Measurements from ENCODE around the gene BTBD9.

BTBD9 gene

GRCh38 chr6:38169977-38170526 is 469.7 kb downstream of the BTBD9 start:
- DNase-seq = peak; percentile 98

GRCh38 chr6:38169221-38169976 is 470.3 kb downstream of the BTBD9 start:
- no peak for DNase-seq

DNA sequence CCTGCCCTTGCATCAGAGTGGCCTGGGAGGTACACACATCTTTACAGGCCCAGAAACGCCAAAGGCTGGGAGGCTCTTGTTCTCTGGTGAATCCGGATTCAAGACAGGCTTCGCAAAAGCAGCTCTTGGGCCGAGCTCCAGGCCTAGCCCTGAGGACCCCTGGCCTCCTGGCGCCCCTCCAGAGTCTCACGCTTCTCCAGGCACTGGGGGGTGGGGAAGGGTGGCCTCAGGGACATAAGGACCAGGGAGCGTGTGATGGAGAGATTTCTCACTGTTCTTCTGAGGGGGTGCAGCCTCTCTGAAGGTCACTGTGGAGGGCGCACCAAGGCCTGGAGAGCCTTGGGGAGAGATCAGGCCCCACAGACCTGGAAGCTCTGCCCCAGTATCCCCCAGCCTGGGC is 471.0 kb downstream of the BTBD9 start:
- no peak for DNase-seq

DNA sequence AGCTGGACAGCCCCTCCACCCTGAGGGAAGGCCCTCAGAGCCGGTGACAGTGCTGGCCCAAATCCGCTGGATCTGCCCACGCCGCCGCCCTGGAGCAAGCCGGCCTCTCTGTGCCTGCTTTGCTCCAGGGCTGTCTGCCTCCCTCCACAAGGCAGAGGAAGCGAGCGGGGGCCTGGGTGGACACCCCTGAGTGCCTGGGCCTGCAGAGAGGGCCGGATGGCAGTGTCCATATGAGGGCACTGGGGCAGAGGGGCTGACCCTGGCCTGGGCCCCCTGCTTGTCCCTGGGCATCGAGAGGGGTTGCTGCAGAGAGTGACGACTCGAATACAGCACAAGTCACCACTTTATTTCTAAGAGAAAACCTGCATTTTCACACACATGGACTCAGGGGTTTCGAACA is 471.6 kb downstream of the BTBD9 start:
- no peak for DNase-seq

- no peak for DNase-seq
Observed at GRCh38 chr6:38167598-38167997, 472.1 kb downstream of the BTBD9 start.

DNA sequence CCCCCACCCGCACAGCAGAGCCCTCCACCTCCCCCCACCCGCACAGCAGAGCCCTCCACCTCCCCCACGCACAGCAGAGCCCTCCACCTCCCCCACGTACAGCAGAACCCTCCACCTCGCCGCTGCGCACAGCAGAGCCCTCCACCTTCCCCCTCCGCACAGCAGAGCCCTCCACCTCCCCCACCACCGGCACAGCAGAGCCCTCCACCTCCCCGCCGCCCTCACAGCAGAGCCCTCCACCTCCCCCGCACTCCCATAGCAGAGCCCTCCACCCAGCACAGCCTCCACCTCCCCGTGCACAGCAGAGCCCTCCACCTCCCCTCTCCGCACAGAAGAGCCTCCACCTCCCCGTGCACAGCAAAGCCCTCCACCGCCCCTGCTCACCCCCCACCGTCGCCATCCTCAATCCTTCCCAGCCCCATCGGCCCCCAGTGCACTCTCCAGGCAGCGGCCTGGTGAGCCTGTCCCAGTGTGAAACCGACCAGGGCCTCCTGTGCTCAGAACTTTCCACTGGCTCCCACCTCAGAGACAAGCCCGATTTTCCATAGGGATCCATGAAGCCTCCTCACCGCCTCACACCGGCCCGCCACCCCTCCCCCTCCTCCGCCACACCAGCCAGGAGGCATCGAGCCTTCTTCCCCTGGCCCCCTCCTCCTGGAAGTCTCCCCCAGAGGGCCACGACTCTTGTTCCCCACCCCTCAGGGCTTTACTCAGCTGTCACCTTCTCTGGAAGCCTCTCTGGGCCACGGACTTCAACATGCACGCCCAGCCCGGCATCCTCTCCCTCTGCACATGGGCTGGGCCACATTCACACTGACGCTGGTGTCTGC is 473.1 kb downstream of the BTBD9 start:
- no peak for DNase-seq

DNA sequence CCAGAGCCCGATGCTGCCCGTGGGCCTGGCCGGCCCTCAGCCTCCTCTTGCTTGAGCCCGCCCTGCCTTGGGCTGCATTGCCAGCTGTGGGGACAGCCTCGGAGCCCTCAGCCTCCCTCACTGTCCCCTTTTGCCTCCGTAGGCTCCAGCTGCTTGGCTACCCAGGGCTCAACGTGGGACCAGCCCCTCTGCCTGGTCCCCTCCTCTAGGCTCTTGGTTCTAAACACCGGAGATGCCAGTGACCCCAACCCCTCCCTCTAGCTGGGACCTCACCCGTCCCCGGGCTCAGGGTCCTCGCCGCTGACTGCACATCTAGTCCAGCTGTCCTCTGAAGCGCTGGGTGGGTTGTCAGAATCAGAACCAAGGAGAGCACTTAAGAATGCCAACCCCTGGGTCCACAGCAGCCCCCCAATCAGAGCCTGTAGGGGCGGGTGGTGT is 475.0 kb downstream of the BTBD9 start:
- DNase-seq = no peak

- no peak for DNase-seq
Observed at GRCh38 chr6:38164131-38164481, 475.6 kb downstream of the BTBD9 start.

- no peak for DNase-seq
Observed at GRCh38 chr6:38163186-38164130, 476.3 kb downstream of the BTBD9 start.

DNA sequence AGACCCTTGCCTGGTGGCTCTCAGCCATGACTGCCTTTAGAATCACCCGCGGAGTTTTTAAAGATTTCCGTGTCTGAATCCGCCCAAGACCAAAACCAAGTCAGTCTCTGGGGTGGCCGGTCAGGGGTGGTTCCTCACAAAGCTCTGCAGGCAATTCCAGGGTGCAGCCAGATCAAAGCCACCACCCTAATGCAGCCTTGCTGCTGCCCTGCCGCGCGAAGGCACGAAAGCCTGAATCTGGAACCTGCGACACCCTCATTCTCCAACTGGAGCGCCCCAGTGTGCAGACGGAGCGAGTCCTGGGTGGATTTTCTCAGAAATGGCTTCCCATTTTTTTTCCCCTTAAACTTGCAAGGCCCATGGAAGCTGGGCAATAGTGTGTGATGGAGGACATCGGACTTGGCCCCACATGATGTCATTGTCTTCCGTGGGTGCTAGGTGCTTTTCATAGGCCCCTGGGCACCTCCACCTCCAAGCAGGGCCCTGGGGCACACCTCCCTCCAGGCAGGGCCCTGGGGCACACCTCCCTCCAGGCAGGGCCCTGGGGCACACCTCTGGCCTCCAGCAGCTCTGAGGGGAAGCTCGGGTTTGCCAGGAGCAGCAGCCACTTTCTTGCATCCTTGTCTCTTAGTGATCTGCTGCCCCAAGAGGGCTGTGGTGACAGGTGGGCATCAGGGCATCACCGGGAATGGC is 477.1 kb downstream of the BTBD9 start:
- DNase-seq = no peak

- no peak for DNase-seq
Observed at GRCh38 chr6:38161754-38162492, 477.8 kb downstream of the BTBD9 start.

GRCh38 chr6:38161331-38161730 is 478.4 kb downstream of the BTBD9 start:
- DNase-seq = no peak

DNA sequence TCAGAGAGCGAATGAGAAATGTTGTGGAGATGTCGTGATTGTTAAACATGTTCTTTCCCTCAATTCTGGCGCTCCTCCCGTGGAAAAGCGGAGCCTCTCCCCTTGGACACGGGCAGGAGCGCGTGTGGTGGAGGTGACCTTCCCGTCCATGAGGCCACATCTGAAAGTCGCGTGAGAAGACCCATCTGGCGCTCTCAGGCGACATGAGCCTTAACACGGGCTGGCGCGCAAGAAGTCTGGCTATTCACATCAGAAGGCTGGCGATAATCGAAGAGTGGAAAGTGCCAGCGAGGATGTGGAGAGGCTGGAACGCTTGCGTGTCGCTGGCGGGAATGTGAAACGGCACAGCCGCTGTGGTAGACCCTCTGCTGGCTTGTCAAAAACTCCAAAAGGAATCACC is 478.9 kb downstream of the BTBD9 start:
- DNase-seq = no peak

DNA sequence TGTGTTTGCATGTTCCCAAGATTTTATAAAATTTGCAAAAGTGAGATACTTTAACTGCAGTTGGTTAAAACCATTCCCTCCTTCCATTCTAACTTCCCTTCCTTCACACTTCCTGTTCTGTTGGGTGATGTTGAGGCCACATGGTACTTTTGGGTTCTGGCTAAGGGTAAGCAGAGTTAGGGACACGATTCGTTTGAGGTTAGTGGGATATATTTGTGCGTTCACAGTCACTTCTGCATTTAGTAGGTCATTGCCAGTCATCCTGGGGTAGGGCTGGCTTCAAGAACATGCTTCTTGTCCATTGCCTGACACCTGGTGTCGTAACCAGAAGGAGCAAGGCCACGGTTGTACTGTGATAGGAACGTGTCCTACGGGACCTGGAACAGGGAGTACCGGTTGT is 480.1 kb downstream of the BTBD9 start:
- no peak for DNase-seq

GRCh38 chr6:38158762-38159350 is 480.9 kb downstream of the BTBD9 start:
- DNase-seq = no peak

DNA sequence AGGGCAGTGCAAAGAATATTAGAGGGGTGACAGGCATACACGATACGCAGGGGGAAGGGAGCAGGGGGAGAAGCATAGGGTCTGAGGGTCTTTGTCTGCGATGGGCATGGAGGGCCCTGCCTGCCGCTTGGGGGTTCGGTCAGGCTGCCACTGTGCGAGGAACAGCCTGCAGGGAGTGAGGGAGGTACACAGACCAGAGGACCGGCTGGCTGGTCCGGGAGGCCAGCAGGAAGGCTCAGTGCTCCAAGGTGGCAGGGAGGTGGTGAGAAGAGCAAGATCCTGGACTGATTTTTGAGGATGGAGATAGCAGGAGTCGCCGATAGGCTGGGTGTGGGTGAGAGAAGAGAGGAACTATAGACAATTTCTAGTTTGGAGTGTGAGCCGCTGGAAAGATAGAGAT is 481.8 kb downstream of the BTBD9 start:
- DNase-seq = no peak

DNA sequence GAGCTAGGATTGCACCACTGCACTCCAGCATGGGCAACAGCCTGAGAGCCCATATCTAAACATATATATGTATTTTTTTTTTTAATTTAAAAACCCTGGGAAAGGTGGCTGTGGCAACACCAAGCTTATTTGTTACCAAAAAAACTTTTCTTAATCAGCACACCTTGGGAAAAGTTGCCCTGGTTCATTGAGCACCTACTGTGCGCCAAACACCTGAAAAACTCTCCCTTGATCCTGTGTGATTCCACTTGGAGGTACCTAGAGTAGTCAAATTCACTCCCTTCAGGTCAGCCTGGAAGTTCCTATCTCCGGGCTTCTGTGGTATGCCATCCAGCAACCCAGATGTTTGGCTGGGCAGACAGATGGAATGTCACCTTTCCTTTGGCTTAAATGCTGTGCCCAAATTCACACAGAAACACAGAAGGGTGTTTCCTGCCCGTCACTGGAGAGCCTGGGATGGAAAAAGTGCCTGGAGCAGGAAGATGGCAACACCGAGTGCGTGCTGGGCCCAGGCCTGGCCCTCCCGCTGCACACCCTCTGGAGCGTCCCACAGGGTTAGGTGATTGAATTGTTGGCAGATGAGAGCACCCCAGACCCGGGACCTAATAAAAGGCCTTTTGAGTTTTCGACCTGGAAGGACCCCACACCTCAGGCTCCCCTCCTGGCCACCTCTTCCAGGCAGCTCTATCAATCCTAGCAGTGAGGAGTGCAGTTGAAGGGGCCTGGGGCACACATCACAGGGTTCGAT is 482.7 kb downstream of the BTBD9 start:
- DNase-seq = no peak

DNA sequence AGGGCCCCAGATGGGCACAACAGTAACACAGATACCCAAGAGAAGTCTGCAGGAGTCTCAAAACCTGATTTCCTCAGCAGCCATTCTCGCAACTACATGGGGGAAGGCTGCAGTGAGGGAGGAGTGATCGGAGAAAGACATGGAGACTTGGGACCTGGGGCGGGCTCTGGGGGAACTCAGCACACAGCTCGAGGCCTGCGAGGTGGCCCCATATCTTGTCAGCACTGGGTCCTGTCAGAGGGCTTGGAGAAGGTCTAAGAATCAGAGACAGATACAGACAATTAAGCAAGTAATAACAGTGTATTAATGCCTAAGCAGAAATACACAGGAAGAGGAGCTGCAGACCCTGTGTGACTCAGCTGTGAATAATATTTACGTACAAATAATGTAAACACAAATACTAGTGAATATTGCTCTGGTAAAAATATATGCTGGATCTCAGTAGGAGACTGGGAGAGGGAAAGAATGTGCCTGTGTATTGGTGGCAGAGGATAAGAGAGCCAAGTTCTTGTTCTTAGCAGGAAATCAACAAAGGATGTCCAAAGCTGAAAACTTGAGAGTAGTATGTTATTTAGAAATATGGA is 484.0 kb downstream of the BTBD9 start:
- DNase-seq = no peak

GRCh38 chr6:38155144-38155543 is 484.6 kb downstream of the BTBD9 start:
- DNase-seq = no peak

DNA sequence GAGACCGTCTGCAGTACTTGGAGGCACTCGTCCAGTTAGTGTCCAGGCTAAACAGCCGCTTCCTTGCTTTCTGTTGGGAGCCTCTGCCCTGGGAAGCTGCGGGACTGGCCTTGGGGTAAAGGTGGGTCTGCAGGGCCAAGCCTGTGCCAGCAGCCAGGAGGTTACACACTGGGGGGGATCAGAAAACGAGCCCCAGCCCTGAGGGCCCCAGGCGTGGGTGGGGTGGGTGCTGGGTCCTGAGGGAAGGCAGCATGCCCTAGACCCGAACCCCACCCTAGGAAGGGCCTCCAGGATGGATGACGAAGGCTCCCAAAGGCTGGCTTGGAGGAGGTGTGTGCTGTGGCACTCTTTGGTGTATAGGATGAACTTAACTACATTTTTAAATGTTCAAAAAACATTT is 485.0 kb downstream of the BTBD9 start:
- no peak for DNase-seq

All from NCI-H510A treated with DMSO at 0.1 percent for 48 hours (cell line).